ENCODE data around the gene RABGGTA. TPM values are rescaled to one million over a fixed set of nuclear protein-coding genes. Genes with fewer than 3 reads are reported as not detected.

RABGGTA gene
- total RNA-seq, 6 donors from 2014 or later = 22.7 to 125 (median 58.9) TPM

DNA sequence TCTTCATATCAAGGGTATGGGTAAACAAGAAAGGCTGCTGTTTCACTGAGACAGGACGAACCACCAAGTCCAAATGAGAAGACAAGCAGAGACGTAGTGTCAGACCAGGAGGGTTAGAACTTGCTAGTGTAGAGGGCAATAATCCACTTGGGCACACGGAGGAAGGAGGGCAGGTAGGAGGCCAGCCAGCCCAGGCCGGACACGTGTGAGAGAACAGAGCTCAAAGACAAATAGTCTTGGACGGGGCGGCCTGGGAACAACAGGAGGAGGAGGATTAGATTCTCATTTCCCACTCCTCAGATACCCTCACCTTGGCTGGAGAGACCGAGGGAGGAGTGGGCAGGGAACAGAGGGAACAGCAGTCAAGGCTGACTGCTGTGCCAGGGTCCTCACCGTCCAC, 19.3 kb upstream of the RABGGTA start:
- DNase-seq = no peak
- Histone ChIP-seq H3K4me3 (no peak overlapping the region), H3K27ac (no peak overlapping the region), H3K9me3 (no peaks in the 10 kb centered on the region), H3K27me3 (no peaks in the 10 kb centered on the region), H3K36me3 (peaks cover 6 to 62% (median 42%) of the 10 kb centered on the region in 4 donors), H3K4me1 (no peaks in the 10 kb centered on the region)
- 83 to 94% methylated on average over 9 of the region's 9 CpGs for WGBS, 2 donors
- no peak for ATAC-seq (ENCODE audit: low FRiP score in 2 of 2)
- TF ChIP-seq POLR2A (IDR thresholded peaks at IDR 0.05) = no peak
- TF ChIP-seq, protein P1, sequence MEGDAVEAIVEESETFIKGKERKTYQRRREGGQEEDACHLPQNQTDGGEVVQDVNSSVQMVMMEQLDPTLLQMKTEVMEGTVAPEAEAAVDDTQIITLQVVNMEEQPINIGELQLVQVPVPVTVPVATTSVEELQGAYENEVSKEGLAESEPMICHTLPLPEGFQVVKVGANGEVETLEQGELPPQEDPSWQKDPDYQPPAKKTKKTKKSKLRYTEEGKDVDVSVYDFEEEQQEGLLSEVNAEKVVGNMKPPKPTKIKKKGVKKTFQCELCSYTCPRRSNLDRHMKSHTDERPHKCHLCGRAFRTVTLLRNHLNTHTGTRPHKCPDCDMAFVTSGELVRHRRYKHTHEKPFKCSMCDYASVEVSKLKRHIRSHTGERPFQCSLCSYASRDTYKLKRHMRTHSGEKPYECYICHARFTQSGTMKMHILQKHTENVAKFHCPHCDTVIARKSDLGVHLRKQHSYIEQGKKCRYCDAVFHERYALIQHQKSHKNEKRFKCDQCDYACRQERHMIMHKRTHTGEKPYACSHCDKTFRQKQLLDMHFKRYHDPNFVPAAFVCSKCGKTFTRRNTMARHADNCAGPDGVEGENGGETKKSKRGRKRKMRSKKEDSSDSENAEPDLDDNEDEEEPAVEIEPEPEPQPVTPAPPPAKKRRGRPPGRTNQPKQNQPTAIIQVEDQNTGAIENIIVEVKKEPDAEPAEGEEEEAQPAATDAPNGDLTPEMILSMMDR (IDR thresholded peaks at IDR 0.05) = no peak
- TF ChIP-seq EP300 (IDR thresholded peaks at IDR 0.05) = no peak
- TF ChIP-seq POLR2AphosphoS5 (IDR thresholded peaks at IDR 0.05) = no peak

DNA sequence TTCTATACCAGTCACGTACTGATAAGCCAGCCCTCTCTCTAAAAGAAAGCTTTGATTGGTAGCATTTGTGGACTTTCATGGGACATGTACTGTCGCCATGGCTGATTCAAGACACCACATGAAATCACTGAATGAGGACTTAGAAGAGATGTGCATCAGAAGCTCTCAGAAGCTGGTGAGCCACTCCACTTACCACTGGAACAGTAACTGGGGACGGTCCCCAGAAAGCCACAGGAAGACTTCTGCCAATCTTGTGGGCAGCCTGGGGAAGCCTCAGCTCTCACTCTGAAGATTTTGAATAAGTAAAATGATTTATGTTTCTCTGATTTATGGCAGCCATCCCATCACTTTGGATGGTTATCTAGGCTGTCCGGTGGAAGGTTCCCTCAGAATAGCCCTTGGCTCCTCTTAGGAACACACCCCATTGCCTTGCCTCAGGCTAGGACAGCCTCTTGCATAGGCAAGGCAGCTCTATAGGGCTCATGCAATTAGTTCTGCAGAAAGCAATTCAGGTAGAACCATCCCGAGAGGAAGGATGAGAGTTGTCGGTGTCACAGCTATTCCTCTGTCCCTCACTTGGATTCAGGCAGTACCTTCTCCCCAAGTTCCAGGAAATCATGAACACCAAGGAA, 18.4 kb upstream of the RABGGTA start:
- no peaks in the 10 kb centered on the region for H3K9me3 ChIP-seq
- no peaks in the 10 kb centered on the region for H3K27me3 ChIP-seq
- ATAC-seq (ENCODE audit: low FRiP score in 2 of 2) (no peak), DNase-seq (no peak)
- H3K4me3 ChIP-seq = no peak overlapping the region
- H3K27ac ChIP-seq = no peak overlapping the region
- 65 to 76% methylated on average over 3 to 6 of the region's 6 CpGs for WGBS, 2 donors
- TF ChIP-seq EP300 (IDR thresholded peaks at IDR 0.05) = no peak
- TF ChIP-seq, protein P1 (IDR thresholded peaks at IDR 0.05) = no peak
- no peak for TF ChIP-seq POLR2A (IDR thresholded peaks at IDR 0.05)
- TF ChIP-seq POLR2AphosphoS5 (IDR thresholded peaks at IDR 0.05) = no peak
- no peaks in the 10 kb centered on the region for H3K4me1 ChIP-seq
- peaks cover 6 to 52% (median 35%) of the 10 kb centered on the region in 4 donors for H3K36me3 ChIP-seq

DNA sequence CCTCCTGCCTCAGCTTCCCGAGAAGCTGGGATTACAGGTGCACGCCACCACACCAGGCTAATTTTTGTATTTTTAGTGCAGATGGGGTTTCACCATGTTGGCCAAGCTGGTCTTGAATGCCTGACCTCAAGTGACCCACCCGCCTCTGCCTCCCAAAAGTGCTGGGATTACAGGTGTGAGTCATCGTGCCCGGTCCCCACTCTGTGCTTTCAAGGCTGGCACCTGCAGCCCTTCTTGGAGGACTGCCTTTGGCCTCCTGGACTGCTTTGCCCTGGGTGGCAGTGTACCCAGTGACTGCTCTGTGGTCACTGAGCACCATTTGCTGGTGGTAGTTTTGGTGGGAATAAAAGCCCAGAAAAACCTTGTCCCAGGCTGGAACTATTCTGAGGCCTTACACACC, 15.6 kb upstream of the RABGGTA start:
- no peaks in the 10 kb centered on the region for H3K27me3 ChIP-seq
- DNase-seq = no peak
- no peak overlapping the region for H3K27ac ChIP-seq
- H3K9me3 ChIP-seq = no peaks in the 10 kb centered on the region
- 95 to 100% methylated on average over 5 of the region's 5 CpGs for WGBS, 2 donors
- H3K36me3 ChIP-seq = peaks cover 6 to 29% (median 26%) of the 10 kb centered on the region in 4 donors
- H3K4me3 ChIP-seq = no peak overlapping the region
- no peak for ATAC-seq (ENCODE audit: low FRiP score in 2 of 2)
- peaks cover 0 to 4% (median 1%) of the 10 kb centered on the region in 4 donors for H3K4me1 ChIP-seq
- TF ChIP-seq EP300 (IDR thresholded peaks at IDR 0.05) = no peak
- no peak for TF ChIP-seq POLR2A (IDR thresholded peaks at IDR 0.05)
- TF ChIP-seq, protein P1 (IDR thresholded peaks at IDR 0.05) = no peak
- TF ChIP-seq POLR2AphosphoS5 (IDR thresholded peaks at IDR 0.05) = no peak

DNA sequence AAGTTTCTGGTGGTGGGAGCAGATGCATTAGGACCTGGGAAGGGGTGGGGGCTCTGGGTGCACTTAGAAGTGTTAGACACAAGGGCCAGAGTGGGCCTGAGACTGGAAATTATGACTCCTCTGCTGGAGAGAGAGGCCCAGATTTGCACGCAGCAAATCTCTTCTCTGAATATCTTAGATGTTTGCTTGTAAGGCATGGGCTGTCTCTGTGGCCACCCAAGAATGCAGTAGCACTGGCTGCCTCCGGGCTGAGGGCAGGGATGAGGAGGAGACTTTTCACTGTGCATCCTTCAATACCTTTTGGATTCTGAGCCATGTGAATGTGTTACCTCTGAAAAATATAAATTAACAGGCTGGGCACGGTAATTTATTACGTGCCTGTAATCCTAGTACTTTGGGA, 14.0 kb upstream of the RABGGTA start:
- no peak for ATAC-seq (ENCODE audit: low FRiP score in 2 of 2)
- Histone ChIP-seq H3K36me3 (peaks cover 0 to 12% (median 10%) of the 10 kb centered on the region in 4 donors), H3K4me3 (no peak overlapping the region)

More for the DNA sequence above, 14.0 kb upstream of the RABGGTA start:
- DNase-seq = no peak
- peaks cover 0 to 11% (median 5%) of the 10 kb centered on the region in 4 donors for H3K4me1 ChIP-seq
- H3K27me3 ChIP-seq = no peaks in the 10 kb centered on the region
- WGBS, 2 donors = 73 to 96% methylated on average over 2 to 4 of the region's 4 CpGs
- no peak overlapping the region for H3K27ac ChIP-seq
- TF ChIP-seq, protein P1 (IDR thresholded peaks at IDR 0.05) = no peak
- H3K9me3 ChIP-seq = no peaks in the 10 kb centered on the region

Data from upper lobe of left lung (tissue), 6 donors.